Measurements from ENCODE around the gene TRMT112.

GRCh38 chr11:64334764-64335735, 17.7 kb upstream of the TRMT112 start:
- TF ChIP-seq GATA2 (IDR thresholded peaks at IDR 0.05; ENCODE audit: low read depth, low read length) (no peak), GATA3 (IDR thresholded peaks at IDR 0.05; ENCODE audit: low read depth, low read length) (no peak)
